ACC112 (cell line): ENCODE measurements around the gene PTPRQ.
A peak's percentile ranks its signal among the peaks of the same experiment; 100 is the strongest.

ENCODE experiments used
- H2AFZ ChIP-seq: fragments of 200-600 bp; sonication (generic); one replicate; pipeline ENCODE4 v1.6.0; 2017; ENCODE audit warnings: antibody characterized with exemption, low read length; ENCODE audit not compliant: unreplicated experiment
- H3K27ac ChIP-seq: fragments of 200-600 bp; sonication (generic); 2 replicates; pipeline ENCODE4 v1.5.1; 2014; ENCODE audit warnings: low read depth, mild to moderate bottlenecking, antibody characterized with exemption, low read length, moderate library complexity
- H3K27me3 ChIP-seq: fragments of 200-600 bp; sonication (generic); 2 replicates; pipeline ENCODE4 v1.6.1; 2014; ENCODE audit warnings: mild to moderate bottlenecking, antibody characterized with exemption, low read length, moderate library complexity, mixed read lengths; ENCODE audit not compliant: insufficient read depth
- H3K36me3 ChIP-seq: fragments of 200-600 bp; sonication (generic); 2 replicates; pipeline ENCODE4 v1.6.1; 2016; ENCODE audit warnings: mild to moderate bottlenecking, antibody characterized with exemption, low read length, moderate library complexity, mixed read lengths; ENCODE audit not compliant: insufficient read depth
- H3K4me1 ChIP-seq: fragments of 200-600 bp; sonication (generic); one replicate; pipeline ENCODE4 v1.6.1; 2016; ENCODE audit warnings: low read length, mixed read lengths; ENCODE audit not compliant: insufficient read depth, unreplicated experiment, control insufficient read depth
- H3K4me3 ChIP-seq: fragments of 200-600 bp; sonication (generic); 2 replicates; pipeline ENCODE4 v1.5.1; 2014; ENCODE audit warnings: mild to moderate bottlenecking, low read depth, low read length
- H3K79me2 ChIP-seq: fragments of 200-600 bp; sonication (generic); one replicate; pipeline ENCODE4 v1.6.0; 2016; ENCODE audit warnings: low read length; ENCODE audit not compliant: control insufficient read depth, unreplicated experiment, insufficient read depth

Gene PTPRQ

DNA sequence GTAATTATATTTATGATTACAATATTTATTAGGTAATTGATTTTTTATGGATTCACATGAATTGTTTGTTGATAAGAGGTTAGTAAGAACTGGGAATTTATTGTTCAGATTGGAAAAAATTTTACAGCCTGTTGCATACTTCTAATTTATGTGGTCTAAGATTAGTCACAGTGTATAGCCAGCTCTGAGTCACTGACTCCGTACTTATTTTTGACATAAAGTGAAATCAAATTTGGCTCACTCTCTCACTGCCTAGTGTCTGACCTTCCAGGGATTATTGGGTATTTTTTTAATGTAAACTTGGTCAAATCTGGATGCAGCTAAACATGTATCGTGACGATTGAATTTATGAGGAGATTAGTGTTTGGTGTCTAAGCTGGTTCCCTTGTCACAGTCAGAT lies 109.3 kb downstream of the PTPRQ start:
- H3K4me1 ChIP-seq, result peaks cover 32% of the 10 kb centered on the region

GRCh38 chr12:80556566-80556965 lies 112.5 kb downstream of the PTPRQ start:
- H2AFZ ChIP-seq, result no peak overlapping the region
- no peak overlapping the region for H3K27ac ChIP-seq
- no peaks in the 10 kb centered on the region for H3K36me3 ChIP-seq
- H3K4me3 ChIP-seq, result no peak overlapping the region
- peaks cover 27% of the 10 kb centered on the region for H3K4me1 ChIP-seq
- no peaks in the 10 kb centered on the region for H3K27me3 ChIP-seq
- no peaks in the 10 kb centered on the region for H3K79me2 ChIP-seq

More for the DNA sequence above, 109.3 kb downstream of the PTPRQ start:
- H2AFZ ChIP-seq, result no peak overlapping the region
- no peaks in the 10 kb centered on the region for H3K27me3 ChIP-seq
- H3K4me3 ChIP-seq, result peak overlapping the region; percentile 37; the same call in 1 of the 2 replicates
- H3K79me2 ChIP-seq, result no peaks in the 10 kb centered on the region
- H3K27ac ChIP-seq, result peak overlapping the region; percentile 70
- H3K36me3 ChIP-seq, result no peaks in the 10 kb centered on the region

GRCh38 chr12:80559766-80560165 lies 115.7 kb downstream of the PTPRQ start:
- Histone ChIP-seq H3K27ac (no peak overlapping the region), H3K4me3 (no peak overlapping the region), H2AFZ (peak overlapping the region; percentile 17), H3K36me3 (no peaks in the 10 kb centered on the region), H3K4me1 (peaks cover 14% of the 10 kb centered on the region), H3K79me2 (no peaks in the 10 kb centered on the region), H3K27me3 (no peaks in the 10 kb centered on the region)

GRCh38 chr12:80565271-80565670 lies 121.2 kb downstream of the PTPRQ start:
- Histone ChIP-seq H3K4me1 (peaks cover 26% of the 10 kb centered on the region), H3K27ac (0 out of 2 replicates have a peak overlapping the region, but pooled peaks have one; percentile 7), H2AFZ (peak overlapping the region; percentile 36), H3K79me2 (no peaks in the 10 kb centered on the region), H3K36me3 (no peaks in the 10 kb centered on the region), H3K27me3 (no peaks in the 10 kb centered on the region), H3K4me3 (no peak overlapping the region)

DNA sequence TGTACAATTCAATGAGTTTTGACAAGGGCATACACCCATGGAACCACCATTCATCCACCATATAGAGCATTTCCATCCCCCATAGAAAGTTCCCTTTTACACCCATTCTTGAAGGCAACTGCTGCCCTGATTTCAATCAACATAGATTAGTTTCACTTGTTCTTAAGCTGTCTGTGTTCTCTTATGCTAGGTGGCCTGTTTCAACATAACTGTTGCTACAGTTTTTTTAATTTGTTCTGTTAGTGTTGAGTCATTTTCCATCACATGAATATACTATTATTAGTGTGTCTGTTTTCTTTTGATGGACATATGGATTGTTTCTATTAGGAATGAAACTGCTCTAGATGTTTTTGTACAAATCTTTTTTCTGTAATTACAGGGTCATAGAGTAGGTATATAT lies 123.4 kb downstream of the PTPRQ start:
- Histone ChIP-seq H2AFZ (peak overlapping the region; percentile 64), H3K4me1 (peaks cover 26% of the 10 kb centered on the region), H3K36me3 (no peaks in the 10 kb centered on the region), H3K27me3 (no peaks in the 10 kb centered on the region), H3K27ac (peak overlapping the region; percentile 62), H3K4me3 (no peak overlapping the region), H3K79me2 (no peaks in the 10 kb centered on the region)

DNA sequence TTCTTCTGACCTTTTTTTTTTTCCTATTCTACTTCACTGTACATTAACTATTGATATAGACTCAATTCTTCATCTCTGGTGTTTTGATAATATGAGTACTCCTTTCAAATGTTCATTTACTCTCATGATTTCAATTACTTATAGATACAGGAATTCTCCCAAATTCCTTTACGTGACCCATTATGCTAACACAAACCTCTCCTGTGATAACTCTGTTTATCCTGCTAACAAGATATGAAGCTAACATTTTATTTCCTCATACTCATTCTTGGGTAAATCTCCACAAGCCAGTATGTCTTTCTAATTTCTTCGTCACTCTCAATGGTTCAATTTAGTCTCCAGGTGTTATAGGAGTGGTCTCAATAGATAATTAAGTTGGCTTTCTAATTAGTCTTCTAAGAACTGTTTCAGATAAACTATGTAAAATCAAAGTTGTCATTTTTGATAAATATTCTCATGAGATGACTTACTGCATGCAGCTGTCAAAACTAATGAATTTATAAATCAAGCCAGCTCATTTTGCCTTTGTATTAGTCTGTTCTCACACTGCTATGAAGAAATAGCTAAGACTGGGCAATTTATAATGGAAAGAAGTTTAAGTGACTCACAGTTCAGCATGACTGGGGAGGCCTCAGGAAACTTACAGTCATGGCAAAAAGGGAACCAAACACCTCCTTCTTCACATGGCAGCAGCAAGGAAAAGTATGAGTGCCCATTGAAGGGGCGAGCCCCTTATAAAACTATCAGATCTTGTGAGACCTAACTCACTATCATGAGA lies 132.8 kb downstream of the PTPRQ start:
- Histone ChIP-seq H2AFZ (no peak overlapping the region), H3K27ac (no peak overlapping the region)

GRCh38 chr12:80580254-80580653 lies 136.2 kb downstream of the PTPRQ start:
- Histone ChIP-seq H3K36me3 (0 out of 2 replicates have a peak, but pooled peaks cover 8% of the 10 kb centered on the region), H3K79me2 (no peaks in the 10 kb centered on the region), H3K4me1 (peaks cover 28% of the 10 kb centered on the region), H2AFZ (peak overlapping the region; percentile 79), H3K27ac (peak overlapping the region; percentile 98), H3K4me3 (peak overlapping the region; percentile 58), H3K27me3 (no peaks in the 10 kb centered on the region)

More for the DNA sequence above, 132.8 kb downstream of the PTPRQ start:
- Histone ChIP-seq H3K4me1 (peaks cover 22% of the 10 kb centered on the region), H3K36me3 (0 out of 2 replicates have a peak, but pooled peaks cover 8% of the 10 kb centered on the region), H3K79me2 (no peaks in the 10 kb centered on the region), H3K27me3 (no peaks in the 10 kb centered on the region), H3K4me3 (no peak overlapping the region)

DNA sequence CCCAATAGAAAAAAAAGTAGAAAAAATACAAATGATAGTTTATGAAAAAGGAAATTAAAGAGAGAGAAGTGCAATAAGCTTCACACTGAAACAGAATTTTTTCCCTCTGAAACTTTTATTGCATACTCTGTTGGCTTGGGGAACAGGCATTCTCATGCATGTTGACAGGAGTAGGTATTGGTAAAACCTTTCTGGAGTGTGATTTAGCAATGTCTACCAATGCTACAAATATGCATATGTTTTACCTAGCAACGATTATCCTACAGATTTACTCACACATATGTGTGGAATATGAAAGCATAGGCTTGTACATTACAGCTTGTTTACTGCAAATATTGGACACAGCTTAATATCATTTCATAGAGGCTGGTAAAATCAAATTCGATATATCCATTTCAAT lies 137.7 kb downstream of the PTPRQ start:
- Histone ChIP-seq H3K4me1 (peaks cover 28% of the 10 kb centered on the region), H3K27me3 (no peaks in the 10 kb centered on the region), H3K4me3 (no peak overlapping the region), H3K36me3 (peaks cover 10% of the 10 kb centered on the region; the same call in 1 of the 2 replicates), H2AFZ (no peak overlapping the region), H3K79me2 (no peaks in the 10 kb centered on the region), H3K27ac (peak overlapping the region; percentile 98)

- H3K27ac ChIP-seq, result no peak overlapping the region
- H2AFZ ChIP-seq, result peak overlapping the region; percentile 9
- H3K27me3 ChIP-seq, result no peaks in the 10 kb centered on the region
Measured at GRCh38 chr12:80582431-80582830, 138.4 kb downstream of the PTPRQ start.

GRCh38 chr12:80589077-80589476 lies 145.0 kb downstream of the PTPRQ start:
- Histone ChIP-seq H3K4me1 (peaks cover 9% of the 10 kb centered on the region), H3K79me2 (no peaks in the 10 kb centered on the region), H3K27me3 (no peaks in the 10 kb centered on the region), H3K36me3 (peaks cover 3% of the 10 kb centered on the region; the same call in 1 of the 2 replicates), H3K4me3 (no peak overlapping the region), H3K27ac (no peak overlapping the region), H2AFZ (no peak overlapping the region)

More at GRCh38 chr12:80582431-80582830, 138.4 kb downstream of the PTPRQ start:
- H3K79me2 ChIP-seq, result no peaks in the 10 kb centered on the region
- peaks cover 6% of the 10 kb centered on the region; the same call in 1 of the 2 replicates for H3K36me3 ChIP-seq
- H3K4me1 ChIP-seq, result peaks cover 28% of the 10 kb centered on the region
- H3K4me3 ChIP-seq, result no peak overlapping the region

DNA sequence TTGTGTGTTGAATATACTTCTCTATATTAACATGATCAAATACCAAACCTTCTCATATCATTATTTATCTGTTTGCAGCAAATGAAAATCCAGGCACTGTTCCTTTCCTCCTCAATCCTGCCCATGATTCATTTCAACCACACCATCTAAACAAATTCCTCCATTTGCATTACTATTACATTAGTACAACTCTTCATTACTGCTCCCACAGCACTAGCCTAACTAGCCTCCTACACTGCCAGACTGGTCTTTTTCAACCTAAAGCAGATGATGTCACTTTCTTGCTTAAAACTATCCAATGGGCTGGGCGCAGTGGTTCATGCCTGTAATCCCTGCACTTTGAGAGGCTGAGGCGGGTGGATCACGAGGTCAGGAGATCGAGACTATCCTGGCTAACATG lies 146.1 kb downstream of the PTPRQ start:
- no peaks in the 10 kb centered on the region for H3K27me3 ChIP-seq
- H3K36me3 ChIP-seq, result peaks cover 3% of the 10 kb centered on the region; the same call in 1 of the 2 replicates
- H2AFZ ChIP-seq, result no peak overlapping the region
- H3K4me3 ChIP-seq, result no peak overlapping the region
- H3K4me1 ChIP-seq, result peaks cover 19% of the 10 kb centered on the region
- no peaks in the 10 kb centered on the region for H3K79me2 ChIP-seq
- H3K27ac ChIP-seq, result no peak overlapping the region
